HepG2 (cell line): ENCODE data around the gene RASD1. TPM values are rescaled to one million over a fixed set of nuclear protein-coding genes. Genes with fewer than 3 reads are reported as not detected.

Experiments
- CBX1 ChIP-seq: IDR thresholded peaks from one replicate; pipeline ENCODE4 v1.6.1; 2016; ENCODE audit warnings: antibody characterized with exemption, low read depth
- CREBL2 ChIP-seq: sonication (generic); formaldehyde crosslinking; IDR thresholded peaks from 2 replicates; pipeline ENCODE4 v1.8.1; 2023; ENCODE audit warnings: missing genetic modification reagents, mild to moderate bottlenecking, borderline replicate concordance
- KLF15 ChIP-seq: sonication (generic); formaldehyde crosslinking; IDR thresholded peaks from 2 replicates; pipeline ENCODE4 v1.8.1; 2023; ENCODE audit warnings: borderline replicate concordance, mild to moderate bottlenecking, inconsistent platforms, missing genetic modification reagents, mixed read lengths
- PHF20 ChIP-seq: sonication (generic); formaldehyde crosslinking; IDR thresholded peaks from 2 replicates; pipeline ENCODE4 v1.5.0; 2020; ENCODE audit warnings: mild to moderate bottlenecking, missing genetic modification reagents
- POLR2G ChIP-seq: fragments of 200-400 bp; formaldehyde crosslinking; IDR thresholded peaks from 2 replicates; pipeline ENCODE4 v1.6.1; 2018; ENCODE audit warnings: mild to moderate bottlenecking, low read depth, low read length, moderate library complexity
- REL ChIP-seq: sonication (generic); formaldehyde crosslinking; conservative IDR thresholded peaks from 2 replicates; pipeline ENCODE4 v1.8.0; 2022; ENCODE audit warnings: mild to moderate bottlenecking, missing genetic modification reagents, moderate library complexity
- RXRA ChIP-seq: sonication (generic); formaldehyde crosslinking; IDR thresholded peaks from 2 replicates; pipeline ENCODE4 v1.5.1; 2020; ENCODE audit warnings: missing genetic modification reagents
- SNAPC2 ChIP-seq: sonication (generic); formaldehyde crosslinking; IDR thresholded peaks from 2 replicates; pipeline ENCODE4 v1.8.1; 2022; ENCODE audit warnings: mild to moderate bottlenecking, missing genetic modification reagents
- SP1 ChIP-seq, 2 experiments: fragments of 450-650 bp in 1 of 2; sonication (generic) in 1 of 2; formaldehyde crosslinking in 1 of 2; IDR thresholded peaks; 2 replicates each; pipeline versions ENCODE4 v1.4.0 to v1.6.1; 2016 to 2020; ENCODE audit warnings: missing genetic modification reagents in 1 of 2
- TBL1XR1 ChIP-seq: fragments of 150-350 bp; IDR thresholded peaks from 2 replicates; pipeline ENCODE4 v1.6.1; 2014; ENCODE audit warnings: borderline replicate concordance, low read length; ENCODE audit not compliant: partially characterized antibody
- ZBTB8A ChIP-seq: sonication (generic); formaldehyde crosslinking; IDR thresholded peaks from 2 replicates; pipeline ENCODE4 v1.4.0; 2020; ENCODE audit warnings: mild to moderate bottlenecking, low read depth, missing genetic modification reagents, borderline replicate concordance
- ZNF382 ChIP-seq: sonication (generic); formaldehyde crosslinking; IDR thresholded peaks from 2 replicates; pipeline ENCODE4 v1.5.0; 2020; ENCODE audit warnings: missing genetic modification reagents, mild to moderate bottlenecking, borderline replicate concordance
- ZNF572 ChIP-seq: sonication (generic); formaldehyde crosslinking; IDR thresholded peaks from 2 replicates; pipeline ENCODE4 v1.5.1; 2020; ENCODE audit warnings: mild to moderate bottlenecking, missing genetic modification reagents
- ZNF598 ChIP-seq: sonication (generic); formaldehyde crosslinking; IDR thresholded peaks from 2 replicates; pipeline ENCODE4 v1.5.1; 2020; ENCODE audit warnings: mild to moderate bottlenecking, missing genetic modification reagents, borderline replicate concordance
- polyA plus RNA-seq, 8 experiments: library from polyadenylated mRNA; depleted of rRNA in 3 of 8; stranded (reverse) in 7 of 8; unstranded in 1 of 8; fragments of >200 nt; fragmentation: Illumina TruSeq in 4 of 8; extraction: Trizol in 4 of 8; gene quantifications; 2 replicates each; pipeline versions ENCODE4 v1.2.1 to v1.2.3, GENCODE V29; 2011 to 2016; ENCODE audit warnings: low read depth in 4 of 8, missing spikeins in 1 of 8, mixed read lengths in 1 of 8; ENCODE audit not compliant: insufficient read depth in 1 of 8
- total RNA-seq, 5 experiments: library from RNA; depleted of rRNA; stranded (reverse); fragments of >200 nt; fragmentation: Illumina TruSeq; extraction: Trizol; gene quantifications; 2 replicates each; pipeline ENCODE4 v1.2.3, GENCODE V29; 2016; ENCODE audit warnings: low read depth in 1 of 5
- TF ChIP-seq, protein P1 (sequence below): sonication (generic); formaldehyde crosslinking; conservative IDR thresholded peaks from 2 replicates; pipeline ENCODE4 v1.4.0; 2020; ENCODE audit warnings: missing genetic modification reagents
- TF ChIP-seq, protein P2 (sequence below): sonication (generic); formaldehyde crosslinking; IDR thresholded peaks from 2 replicates; pipeline ENCODE4 v1.4.0; 2020; ENCODE audit warnings: low read depth, mild to moderate bottlenecking, missing genetic modification reagents
- TF ChIP-seq, protein P3 (sequence below): sonication (generic); formaldehyde crosslinking; IDR thresholded peaks from 2 replicates; pipeline ENCODE4 v1.5.1; 2020; ENCODE audit warnings: mild to moderate bottlenecking, missing genetic modification reagents, moderate library complexity
- TF ChIP-seq, protein P4 (sequence below): sonication (generic); formaldehyde crosslinking; IDR thresholded peaks from 2 replicates; pipeline ENCODE4 v1.4.0; 2020; ENCODE audit warnings: missing genetic modification reagents
- TF ChIP-seq, protein P5 (sequence below): sonication (generic); formaldehyde crosslinking; IDR thresholded peaks from 2 replicates; pipeline ENCODE4 v1.9.0; 2022; ENCODE audit warnings: missing genetic modification reagents, mild to moderate bottlenecking, borderline replicate concordance

RASD1 gene
- total and polyA plus RNA-seq, 2 of the 13 experiments (the other 11 are each of a cell fraction or from before 2014, with no cell fraction given): 1.6 to 4.2 TPM

DNA sequence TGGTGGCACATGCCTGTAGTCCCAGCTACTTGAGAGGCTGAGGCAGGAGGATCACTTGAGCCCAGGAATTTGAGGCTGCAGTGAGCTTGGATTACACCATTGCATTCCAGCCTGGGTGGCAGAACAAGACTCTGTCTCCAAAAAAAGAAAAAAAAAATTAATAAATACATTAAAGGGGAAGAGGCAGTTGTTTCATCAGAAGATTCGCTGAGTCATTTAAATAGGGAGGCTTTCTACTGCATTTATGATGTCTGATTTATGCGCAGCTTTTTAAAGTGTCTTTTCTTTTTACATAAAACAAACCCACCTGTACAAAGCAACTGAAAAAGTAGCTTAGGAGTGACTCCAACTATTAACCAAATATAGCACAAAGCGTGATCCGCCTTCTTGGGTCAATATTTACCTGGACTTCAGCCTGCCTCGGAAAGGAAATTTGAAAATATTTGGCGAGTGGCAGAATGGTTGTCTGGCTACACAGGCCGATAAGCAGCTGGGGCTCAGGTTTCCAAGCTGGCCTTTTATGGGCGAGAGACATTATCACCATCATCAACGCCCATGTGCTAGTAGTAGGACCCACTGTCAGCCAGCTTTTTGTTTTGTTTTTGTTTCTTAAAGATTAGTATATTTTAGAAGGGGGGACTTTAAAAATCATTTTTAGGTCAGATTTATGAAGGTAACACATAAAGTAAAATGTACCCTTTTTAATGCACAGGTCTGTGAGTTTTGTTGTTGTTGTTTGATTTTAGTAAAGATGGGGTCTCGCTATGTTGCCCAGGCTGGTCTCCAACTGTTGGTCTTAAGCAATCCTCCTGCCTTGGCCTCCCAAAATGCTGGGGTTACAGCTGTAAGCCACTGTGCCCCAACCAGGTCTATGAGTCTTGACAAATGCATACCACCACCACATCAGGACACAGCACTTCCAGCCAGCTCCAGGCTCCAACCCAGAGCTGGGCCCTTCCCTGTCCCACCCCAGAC lies 42.5 kb upstream of the RASD1 start (continued):
- TF ChIP-seq, protein P1, sequence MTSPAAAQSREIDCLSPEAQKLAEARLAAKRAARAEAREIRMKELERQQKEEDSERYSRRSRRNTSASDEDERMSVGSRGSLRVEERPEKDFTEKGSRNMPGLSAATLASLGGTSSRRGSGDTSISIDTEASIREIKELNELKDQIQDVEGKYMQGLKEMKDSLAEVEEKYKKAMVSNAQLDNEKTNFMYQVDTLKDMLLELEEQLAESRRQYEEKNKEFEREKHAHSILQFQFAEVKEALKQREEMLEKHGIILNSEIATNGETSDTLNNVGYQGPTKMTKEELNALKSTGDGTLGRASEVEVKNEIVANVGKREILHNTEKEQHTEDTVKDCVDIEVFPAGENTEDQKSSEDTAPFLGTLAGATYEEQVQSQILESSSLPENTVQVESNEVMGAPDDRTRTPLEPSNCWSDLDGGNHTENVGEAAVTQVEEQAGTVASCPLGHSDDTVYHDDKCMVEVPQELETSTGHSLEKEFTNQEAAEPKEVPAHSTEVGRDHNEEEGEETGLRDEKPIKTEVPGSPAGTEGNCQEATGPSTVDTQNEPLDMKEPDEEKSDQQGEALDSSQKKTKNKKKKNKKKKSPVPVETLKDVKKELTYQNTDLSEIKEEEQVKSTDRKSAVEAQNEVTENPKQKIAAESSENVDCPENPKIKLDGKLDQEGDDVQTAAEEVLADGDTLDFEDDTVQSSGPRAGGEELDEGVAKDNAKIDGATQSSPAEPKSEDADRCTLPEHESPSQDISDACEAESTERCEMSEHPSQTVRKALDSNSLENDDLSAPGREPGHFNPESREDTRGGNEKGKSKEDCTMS (CRISPR knock-in tag): no peak
- no peak for TF ChIP-seq PHF20 (CRISPR knock-in tag)
- TF ChIP-seq POLR2G: no peak
- peak; percentile 39; the same call in 1 of the 2 replicates for TF ChIP-seq RXRA (CRISPR knock-in tag)
- TF ChIP-seq SNAPC2 (CRISPR knock-in tag): peak; percentile 84
- peak; percentile 37 for TF ChIP-seq CBX1
- TF ChIP-seq TBL1XR1: peak; percentile 90
- TF ChIP-seq, protein P2, sequence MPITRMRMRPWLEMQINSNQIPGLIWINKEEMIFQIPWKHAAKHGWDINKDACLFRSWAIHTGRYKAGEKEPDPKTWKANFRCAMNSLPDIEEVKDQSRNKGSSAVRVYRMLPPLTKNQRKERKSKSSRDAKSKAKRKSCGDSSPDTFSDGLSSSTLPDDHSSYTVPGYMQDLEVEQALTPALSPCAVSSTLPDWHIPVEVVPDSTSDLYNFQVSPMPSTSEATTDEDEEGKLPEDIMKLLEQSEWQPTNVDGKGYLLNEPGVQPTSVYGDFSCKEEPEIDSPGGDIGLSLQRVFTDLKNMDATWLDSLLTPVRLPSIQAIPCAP (CRISPR knock-in tag): no peak
- TF ChIP-seq, protein P3, sequence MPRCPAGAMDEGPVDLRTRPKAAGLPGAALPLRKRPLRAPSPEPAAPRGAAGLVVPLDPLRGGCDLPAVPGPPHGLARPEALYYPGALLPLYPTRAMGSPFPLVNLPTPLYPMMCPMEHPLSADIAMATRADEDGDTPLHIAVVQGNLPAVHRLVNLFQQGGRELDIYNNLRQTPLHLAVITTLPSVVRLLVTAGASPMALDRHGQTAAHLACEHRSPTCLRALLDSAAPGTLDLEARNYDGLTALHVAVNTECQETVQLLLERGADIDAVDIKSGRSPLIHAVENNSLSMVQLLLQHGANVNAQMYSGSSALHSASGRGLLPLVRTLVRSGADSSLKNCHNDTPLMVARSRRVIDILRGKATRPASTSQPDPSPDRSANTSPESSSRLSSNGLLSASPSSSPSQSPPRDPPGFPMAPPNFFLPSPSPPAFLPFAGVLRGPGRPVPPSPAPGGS (CRISPR knock-in tag): no peak
- TF ChIP-seq ZNF572: no peak
- TF ChIP-seq, protein P4, sequence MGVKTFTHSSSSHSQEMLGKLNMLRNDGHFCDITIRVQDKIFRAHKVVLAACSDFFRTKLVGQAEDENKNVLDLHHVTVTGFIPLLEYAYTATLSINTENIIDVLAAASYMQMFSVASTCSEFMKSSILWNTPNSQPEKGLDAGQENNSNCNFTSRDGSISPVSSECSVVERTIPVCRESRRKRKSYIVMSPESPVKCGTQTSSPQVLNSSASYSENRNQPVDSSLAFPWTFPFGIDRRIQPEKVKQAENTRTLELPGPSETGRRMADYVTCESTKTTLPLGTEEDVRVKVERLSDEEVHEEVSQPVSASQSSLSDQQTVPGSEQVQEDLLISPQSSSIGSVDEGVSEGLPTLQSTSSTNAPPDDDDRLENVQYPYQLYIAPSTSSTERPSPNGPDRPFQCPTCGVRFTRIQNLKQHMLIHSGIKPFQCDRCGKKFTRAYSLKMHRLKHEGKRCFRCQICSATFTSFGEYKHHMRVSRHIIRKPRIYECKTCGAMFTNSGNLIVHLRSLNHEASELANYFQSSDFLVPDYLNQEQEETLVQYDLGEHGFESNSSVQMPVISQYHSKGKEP (CRISPR knock-in tag): no peak
- no peak for TF ChIP-seq SP1 (IDR thresholded peaks at IDR 0.05)
- 0 out of 2 replicates have a peak, but pooled peaks have one; percentile 19 for TF ChIP-seq SP1 (CRISPR knock-in tag; IDR thresholded peaks at IDR 0.05)
- TF ChIP-seq KLF15: no peak
- no peak for TF ChIP-seq ZNF598 (CRISPR knock-in tag)
- TF ChIP-seq, protein P5, sequence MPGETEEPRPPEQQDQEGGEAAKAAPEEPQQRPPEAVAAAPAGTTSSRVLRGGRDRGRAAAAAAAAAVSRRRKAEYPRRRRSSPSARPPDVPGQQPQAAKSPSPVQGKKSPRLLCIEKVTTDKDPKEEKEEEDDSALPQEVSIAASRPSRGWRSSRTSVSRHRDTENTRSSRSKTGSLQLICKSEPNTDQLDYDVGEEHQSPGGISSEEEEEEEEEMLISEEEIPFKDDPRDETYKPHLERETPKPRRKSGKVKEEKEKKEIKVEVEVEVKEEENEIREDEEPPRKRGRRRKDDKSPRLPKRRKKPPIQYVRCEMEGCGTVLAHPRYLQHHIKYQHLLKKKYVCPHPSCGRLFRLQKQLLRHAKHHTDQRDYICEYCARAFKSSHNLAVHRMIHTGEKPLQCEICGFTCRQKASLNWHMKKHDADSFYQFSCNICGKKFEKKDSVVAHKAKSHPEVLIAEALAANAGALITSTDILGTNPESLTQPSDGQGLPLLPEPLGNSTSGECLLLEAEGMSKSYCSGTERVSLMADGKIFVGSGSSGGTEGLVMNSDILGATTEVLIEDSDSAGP (CRISPR knock-in tag): no peak
- TF ChIP-seq ZNF382 (CRISPR knock-in tag): peak; percentile 71; the same call in 1 of the 2 replicates
- no peak for TF ChIP-seq ZBTB8A (CRISPR knock-in tag)
- TF ChIP-seq CREBL2 (CRISPR knock-in tag): no peak
- no peak for TF ChIP-seq REL (CRISPR knock-in tag)
